GM18868 (cell line): ENCODE measurements around the gene CDAN1.
"Not testable (repeated sequence)": the region's sequence is repeated elsewhere in the genome, so short reads cannot be mapped to it uniquely, and the experiment has no call there.

Source experiments
- ATAC-seq: cut with Tn5 transposase; IDR thresholded peaks from one replicate; pipeline ENCODE4 v1.9.1; 2021; ENCODE audit warnings: mild to moderate bottlenecking, moderate library complexity; ENCODE audit not compliant: unreplicated experiment

CDAN1 gene

DNA sequence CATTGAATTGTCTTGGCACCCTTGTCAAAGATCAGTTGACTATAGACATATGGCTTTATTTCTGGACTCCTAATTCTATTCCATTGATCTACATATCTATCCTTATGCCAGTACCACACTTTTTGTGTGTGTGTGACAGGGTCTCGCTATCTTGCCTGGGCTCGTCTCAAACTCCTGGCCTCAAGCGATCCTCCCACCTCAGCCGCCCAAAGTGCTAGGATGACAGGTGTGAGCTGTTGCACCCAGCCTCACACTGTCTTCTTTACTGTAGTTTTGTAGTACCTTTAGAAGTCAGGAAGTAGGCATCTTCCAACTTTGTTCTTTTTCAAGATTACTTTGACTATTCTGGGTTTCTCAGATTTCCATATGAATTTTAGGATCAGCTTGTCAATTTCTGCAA lies 24.3 kb downstream of the CDAN1 start:
- no peak for ATAC-seq

DNA sequence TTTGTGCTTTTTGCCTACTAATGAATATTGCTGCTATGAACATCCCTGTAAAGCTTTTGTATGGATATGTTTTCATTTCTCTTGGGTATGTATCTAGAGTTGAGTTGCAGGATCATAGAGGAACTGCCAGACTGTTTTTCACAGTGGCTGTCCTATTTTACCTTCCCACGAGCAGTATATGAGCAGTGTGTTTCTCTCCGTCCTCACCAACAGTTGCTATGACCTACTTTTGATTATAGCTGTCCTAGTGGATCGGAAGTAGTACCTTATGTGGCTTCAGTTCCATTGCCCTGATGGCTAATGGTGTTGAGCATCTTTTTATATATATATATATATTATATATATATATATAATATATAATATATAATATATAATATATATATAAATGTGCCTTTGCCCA lies 25.2 kb downstream of the CDAN1 start:
- ATAC-seq: no peak

DNA sequence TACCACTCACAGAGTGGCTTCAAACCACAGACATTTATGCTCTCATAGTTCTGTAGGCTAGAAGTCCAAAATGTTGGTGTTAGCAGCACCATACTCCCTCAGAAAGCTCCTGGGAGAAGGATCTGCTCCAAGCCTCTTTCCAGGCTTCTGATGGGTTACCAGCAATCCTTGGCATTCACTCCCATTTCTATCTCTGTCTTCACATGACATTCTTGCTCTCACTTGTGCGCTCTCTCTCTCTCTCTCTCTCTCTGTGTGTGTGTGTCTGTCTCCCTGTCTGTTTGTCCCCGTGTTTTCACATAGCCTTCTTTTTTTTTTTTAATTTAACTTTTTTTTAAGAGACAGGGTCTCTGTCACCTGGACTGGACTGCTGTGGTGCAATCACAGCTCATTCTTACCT lies 26.3 kb downstream of the CDAN1 start:
- no peak for ATAC-seq

DNA sequence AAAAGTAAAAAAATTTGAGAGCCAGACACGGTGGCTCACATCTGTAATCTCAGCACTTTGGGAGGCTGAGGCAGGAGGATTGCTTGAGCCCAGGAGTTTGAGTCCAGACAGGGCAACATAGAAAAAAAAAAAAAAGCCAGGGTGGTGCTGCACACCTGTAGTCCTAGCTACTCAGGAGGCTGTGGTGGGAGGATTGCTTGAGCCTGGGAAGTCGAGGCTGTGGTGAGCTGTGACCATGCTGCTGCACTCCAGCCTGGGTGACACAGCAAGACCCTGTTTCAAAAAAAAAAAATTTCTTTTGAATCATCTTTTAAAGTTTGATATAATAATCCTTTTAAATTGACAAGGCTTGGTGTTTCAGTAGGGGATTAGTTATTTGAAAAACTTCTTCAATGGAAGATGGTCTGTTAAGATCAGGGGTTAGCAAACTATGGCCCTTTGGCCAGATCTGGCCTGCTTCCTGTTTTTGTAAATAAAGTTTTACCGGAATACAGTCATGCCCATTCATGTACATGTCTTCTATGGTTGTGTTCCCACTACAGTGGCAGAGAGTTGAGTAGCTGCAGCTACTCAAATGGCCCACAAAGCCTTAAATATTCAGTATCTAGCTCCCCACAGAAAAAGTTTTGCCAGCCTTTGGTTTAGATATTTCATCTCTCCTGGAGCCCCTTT lies 28.9 kb downstream of the CDAN1 start:
- ATAC-seq: no peak

DNA sequence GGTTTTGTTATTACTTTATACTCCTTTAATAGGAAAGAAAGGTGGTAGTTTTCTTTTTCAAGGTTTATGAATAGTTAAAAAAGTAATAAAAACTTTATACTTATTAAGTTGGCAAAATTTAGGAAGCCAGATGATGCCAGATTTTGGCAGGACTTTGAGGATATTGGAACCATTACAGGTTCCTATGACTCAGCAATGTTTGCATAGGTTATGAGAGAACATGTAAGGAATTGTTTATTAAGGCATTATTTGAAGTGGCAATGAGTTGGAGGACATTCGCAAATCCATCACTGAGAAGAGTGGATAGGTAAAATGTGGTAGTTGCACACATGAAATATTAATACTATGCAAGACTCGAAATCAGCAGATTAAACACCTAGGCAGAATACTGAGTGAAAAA lies 29.9 kb downstream of the CDAN1 start:
- ATAC-seq: no peak

DNA sequence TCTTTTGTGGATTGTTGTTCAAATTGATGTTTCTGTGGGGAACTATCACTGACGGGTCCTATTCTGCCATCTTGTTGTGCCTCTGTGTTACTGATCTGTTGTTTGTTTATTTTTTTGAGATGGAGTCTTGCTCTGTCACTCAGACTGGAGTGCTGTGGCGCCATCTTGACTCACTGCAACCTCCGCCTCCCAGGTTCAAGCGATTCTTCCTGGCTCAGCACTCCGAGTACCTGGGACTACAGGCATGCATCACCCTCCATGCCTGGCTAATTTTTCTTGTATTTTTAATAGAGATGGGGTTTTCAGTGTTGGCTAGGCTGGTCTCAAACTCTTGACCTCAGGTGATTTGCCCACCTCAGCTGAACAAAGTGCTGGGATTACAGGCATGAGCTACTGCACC lies 31.6 kb downstream of the CDAN1 start:
- ATAC-seq: no peak

DNA sequence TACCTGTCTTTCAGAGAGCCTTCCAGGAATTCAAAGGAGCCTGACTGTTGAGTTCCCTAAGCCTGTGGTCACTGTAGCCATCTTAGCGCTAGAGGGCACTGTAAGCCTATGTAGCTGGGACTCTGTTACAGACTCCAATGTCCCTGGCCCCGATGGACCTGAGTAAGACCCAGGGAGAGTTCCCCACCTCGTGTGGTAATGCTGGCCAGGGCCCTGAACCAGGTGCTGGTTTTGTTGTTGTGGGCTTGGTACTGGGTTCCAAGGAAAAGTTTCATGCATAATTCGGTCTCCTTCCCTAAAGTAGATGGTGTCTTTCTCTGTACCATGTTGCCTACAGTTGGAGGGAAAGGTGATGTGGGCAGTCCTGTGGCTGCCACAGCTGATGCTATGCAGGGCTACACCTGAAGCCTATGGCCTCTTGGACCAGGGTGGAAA lies 32.4 kb downstream of the CDAN1 start:
- ATAC-seq: peak; percentile 43

DNA sequence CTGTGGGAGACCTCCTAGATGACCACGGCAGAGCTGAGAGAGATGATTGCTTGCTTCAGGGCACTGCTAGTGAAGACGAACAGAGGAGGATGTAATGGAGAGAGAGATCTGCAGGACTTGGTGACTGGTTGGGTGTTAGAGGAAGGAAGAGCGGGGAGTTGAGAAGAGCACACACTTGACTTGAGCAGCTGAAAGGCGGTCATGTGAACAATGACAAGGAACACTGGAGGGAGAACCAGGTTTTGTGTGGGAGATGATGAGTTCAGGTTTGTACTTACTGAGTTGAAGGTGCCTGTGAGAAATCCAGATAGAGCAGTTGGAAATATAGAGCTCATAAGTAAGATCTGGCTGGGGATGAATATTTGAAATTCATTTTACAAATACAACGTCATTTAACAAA lies 40.3 kb downstream of the CDAN1 start:
- no peak for ATAC-seq

DNA sequence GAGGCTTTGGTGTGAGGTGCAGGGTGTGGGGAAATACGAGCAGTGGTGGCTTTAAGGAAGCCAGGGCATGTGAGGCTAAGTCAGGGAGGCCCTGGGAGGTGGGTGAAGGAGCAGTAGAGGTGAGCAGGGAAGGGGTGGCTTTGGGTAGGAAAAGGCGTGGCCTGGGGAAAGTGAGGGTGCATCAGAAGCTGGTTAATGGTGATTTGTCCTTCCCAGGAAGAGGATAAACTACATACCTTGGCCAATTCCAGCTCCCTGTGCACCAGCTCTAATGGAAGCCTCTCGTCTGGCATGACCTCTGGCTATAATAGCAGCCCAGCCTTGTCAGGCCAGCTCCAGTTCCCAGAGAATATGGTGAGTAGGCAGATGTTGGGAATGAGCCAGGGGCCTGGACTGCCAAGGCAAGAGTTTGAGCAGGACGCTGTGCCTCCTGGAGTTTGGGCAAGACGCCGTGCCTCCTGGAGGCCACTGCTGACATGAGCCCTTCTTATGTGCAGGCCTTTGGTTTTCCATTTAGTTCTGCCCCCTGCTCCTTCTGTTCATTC lies 41.3 kb downstream of the CDAN1 start:
- no peak for ATAC-seq

DNA sequence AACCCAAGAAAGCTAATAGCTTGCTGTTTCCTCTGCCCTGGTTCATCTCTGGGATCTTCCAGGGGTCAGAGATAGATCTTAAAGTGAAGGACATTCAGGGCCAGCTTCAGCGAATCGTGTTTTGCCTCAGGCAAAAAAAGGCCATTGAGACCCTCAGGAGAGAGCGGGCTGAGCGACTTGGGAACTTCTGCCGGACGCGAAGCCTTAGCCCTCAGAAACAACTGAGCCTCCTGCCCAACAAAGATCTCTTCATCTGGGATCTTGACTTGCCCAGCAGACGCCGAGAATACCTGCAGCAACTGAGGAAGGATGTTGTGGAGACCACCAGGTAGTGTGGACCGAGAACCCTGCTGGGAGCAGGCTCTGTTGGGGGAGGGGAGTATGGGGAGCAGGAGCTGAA lies 42.5 kb downstream of the CDAN1 start:
- ATAC-seq: no peak

DNA sequence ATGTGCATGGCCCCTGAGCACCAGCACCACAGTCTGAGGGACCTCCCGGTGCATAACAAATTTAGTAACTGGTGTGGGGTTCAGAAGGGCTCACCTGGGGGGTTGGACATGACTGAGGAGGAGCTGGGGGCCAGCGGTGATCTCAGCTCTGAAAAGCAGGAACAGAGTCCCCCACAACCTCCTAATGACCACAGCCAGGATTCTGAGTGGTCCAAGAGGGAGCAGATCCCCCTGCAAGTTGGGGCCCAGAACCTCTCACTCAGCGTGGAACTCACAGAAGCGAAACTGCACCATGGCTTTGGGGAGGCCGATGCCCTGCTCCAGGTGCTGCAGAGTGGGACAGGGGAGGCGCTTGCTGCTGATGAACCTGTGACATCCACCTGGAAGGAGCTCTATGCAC lies 43.0 kb downstream of the CDAN1 start:
- no peak for ATAC-seq

DNA sequence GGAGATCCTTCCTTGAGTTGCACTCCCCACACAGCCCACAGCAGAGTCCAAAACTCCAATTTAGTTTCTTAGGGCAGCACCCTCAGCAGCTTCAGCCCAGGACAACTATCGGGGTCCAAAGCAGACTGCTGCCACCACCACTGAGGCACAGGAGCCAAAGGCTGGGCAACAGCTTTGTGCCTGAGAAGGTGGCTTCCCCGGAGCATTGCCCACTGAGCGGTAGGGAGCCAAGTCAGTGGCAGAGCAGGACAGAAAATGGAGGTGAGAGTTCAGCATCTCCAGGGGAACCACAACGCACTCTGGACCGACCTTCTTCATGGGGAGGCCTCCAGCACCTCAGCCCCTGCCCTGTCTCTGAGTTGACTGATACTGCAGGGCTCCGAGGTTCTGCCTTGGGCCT lies 43.4 kb downstream of the CDAN1 start:
- no peak for ATAC-seq

DNA sequence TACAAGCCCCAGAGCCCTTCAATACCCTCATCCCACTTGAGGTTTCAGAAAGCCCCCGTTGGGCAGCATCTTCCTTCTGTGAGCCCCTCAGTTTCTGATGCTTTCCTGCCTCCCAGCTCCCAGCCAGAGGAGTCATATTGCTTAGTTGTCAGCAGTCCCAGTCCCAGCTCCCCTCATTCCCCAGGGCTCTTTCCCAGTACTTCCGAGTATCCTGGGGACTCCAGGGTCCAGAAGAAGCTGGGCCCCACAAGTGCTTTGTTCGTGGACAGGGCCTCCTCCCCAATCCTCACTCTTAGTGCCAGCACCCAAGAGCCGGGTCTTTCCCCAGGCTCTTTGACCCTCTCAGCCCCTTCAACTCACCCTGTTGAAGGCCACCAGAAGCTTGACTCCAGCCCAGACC lies 43.9 kb downstream of the CDAN1 start:
- ATAC-seq: no peak

DNA sequence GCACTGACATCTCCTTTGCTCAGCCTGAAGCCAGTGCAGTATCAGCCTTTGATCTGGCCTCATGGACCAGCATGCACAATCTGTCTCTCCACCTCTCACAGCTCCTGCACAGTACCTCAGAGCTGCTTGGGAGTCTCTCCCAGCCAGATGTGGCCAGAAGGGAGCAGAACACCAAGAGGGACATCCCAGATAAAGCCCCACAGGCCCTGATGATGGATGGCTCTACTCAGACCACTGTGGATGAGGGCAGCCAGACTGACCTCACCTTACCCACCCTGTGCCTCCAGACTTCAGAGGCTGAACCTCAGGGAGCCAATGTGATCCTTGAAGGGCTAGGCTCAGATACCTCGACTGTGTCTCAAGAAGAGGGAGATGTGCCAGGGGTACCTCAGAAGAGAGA lies 44.4 kb downstream of the CDAN1 start:
- ATAC-seq: no peak

DNA sequence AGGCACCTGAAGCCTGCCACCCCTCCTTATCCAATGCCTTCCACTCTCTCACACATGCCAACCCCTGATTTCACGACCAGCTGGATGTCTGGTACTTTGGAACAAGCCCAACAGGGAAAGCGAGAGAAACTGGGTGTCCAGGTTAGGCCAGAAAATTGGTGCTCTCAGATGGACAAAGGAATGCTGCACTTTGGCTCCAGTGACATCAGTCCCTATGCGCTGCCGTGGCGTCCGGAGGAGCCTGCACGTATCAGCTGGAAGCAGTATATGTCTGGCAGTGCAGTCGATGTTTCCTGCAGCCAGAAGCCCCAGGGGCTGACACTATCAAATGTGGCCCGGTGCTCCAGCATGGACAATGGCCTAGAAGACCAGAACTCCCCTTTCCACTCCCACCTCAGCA lies 45.2 kb downstream of the CDAN1 start:
- no peak for ATAC-seq

DNA sequence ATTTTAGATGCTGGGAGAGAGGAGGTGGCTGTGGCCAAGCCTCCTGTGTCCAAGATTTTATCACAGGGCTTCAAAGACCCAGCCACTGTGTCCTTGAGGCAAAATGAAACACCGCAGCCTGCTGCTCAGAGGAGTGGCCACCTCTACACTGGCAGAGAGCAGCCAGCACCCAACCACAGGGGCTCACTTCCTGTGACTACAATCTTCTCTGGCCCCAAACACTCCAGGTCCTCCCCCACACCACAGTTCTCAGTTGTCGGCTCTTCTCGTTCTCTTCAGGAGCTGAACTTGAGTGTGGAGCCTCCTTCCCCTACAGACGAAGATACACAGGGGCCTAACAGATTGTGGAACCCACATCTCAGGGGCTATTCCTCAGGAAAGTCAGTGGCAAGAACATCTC lies 45.6 kb downstream of the CDAN1 start:
- no peak for ATAC-seq

DNA sequence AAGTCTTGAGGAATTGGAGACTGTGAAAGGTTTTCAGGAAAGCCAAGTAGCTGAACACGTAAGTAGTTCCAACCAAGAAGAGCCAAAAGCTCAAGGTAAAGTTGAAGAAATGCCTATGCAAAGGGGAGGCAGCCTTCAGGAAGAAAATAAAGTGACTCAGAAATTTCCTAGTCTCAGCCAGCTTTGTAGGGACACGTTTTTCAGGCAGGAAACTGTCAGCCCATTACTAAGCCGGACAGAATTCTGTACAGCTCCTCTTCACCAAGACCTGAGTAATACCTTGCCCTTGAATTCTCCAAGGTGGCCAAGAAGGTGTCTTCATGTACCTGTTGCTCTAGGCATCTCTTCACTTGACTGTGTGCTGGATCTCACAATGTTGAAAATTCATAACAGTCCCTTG lies 48.6 kb downstream of the CDAN1 start:
- ATAC-seq: no peak

DNA sequence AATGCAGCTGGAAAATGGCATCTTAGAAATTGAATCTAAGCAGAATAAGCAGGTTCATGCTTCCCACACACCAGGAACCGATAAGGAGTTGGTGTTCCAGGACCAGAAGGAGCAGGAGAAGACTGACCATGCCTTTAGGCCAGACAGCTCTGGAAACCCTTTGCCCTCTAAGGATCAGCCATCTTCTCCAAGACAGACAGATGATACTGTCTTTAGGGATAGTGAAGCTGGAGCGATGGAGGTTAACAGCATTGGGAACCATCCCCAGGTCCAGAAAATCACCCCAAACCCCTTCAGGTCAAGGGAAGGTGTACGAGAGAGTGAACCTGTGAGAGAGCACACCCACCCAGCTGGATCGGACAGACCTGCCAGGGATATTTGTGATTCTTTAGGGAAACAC lies 49.2 kb downstream of the CDAN1 start:
- ATAC-seq: no peak

DNA sequence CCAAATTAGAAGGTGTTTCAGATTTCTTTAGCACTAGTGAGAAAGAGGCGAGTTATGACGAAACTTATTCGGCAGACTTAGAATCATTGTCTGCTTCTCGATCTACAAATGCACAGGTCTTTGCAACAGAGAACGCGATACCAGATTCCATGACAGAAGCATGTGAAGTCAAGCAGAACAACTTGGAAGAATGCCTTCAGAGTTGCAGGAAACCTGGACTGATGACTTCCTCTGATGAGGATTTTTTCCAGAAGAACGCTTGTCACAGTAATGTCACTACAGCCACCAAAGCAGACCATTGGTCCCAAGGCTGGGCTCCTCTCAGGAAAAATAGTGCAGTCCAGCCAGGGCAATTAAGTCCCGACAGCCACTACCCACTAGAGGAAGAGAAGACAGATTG lies 50.6 kb downstream of the CDAN1 start:
- no peak for ATAC-seq

DNA sequence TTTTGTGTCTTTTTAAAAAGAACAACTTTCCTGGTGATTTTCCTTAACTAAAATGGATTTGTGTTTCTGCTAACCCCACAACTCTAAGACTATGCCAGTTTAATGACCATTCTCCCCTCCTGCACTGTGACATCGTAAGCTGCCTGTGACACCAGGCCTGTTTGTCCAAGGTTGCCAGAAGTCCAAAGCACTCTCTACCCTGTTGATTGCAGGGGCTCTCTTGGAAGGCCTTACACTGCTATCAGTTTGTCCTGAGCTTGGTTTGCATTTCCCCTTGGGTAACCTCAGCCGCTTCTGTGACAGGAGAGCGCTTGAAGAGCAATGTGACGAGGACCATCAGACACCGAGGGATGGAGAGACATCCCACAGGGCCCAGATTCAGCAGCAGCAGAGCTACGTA lies 55.8 kb downstream of the CDAN1 start:
- ATAC-seq: no peak

DNA sequence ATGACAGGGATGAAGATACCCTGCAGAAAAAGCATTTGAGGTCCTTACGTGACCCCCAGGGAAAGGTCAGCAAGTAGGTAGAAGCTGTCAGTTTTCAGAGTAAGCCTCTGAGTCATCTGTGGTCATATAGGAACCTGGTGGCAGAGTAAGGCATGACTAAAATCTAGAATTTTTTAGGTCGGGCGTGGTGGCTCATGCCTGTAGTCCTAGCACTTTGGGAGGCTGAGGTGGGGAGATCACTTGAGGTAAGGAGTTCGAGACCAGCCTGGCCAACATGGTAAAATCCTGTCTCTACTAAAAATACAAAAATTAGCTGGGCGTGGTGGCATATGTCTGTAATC lies 56.8 kb downstream of the CDAN1 start:
- ATAC-seq: not testable (repeated sequence)

DNA sequence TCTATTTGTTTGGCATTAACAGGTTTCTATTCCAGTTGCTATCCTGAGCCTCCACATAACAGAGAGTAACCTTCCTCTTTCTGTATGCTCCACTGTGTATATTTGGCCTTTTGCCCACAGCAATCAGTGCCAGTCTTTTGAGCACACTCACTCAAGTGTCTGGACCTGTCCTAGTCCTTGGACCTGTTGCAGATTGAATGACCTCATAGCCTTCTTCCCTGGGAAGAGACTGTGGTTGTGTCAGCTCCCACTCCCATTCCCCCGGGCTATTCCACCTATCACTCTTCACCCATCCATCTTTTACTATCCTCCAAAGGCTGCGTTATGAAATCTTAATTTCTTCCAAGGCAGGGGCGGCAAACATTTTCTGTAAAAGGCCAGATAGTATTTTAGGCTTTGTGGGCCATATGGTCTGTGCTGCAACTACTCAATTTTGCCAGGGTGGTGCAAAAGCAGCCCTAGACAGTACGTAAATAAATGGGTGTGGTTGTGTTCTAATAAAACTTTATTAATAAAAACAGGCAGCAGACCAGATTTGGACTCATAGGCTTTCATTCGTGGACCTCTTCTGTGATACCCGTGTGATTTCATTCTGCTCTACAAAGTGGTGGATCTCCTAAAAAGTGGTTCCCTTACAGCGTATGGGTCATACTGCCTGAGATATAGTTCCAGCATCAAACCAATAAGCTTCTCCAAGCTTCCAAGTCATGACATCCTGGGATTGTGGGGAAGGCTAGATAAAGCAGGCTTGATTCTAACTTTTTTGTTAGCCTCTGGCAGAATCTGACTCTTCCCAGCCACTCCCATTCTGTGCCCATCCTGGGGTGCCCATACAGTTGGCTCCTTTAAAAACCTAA lies 57.4 kb downstream of the CDAN1 start:
- ATAC-seq: no peak
